ENCODE measurements around the gene RPS6KA3.

- no peak for TF ChIP-seq CTCF (optimal IDR thresholded peaks at IDR 0.05 in 1 of 3, IDR thresholded peaks at IDR 0.05 in 1 of 3, conservative IDR thresholded peaks at IDR 0.05 in 1 of 3; ENCODE audit: extremely low read depth in 1 of 3, insufficient read depth in 2 of 3, low read length in 3 of 3)
- no peak for TF ChIP-seq EZH2 (IDR thresholded peaks at IDR 0.05; ENCODE audit: low read length)
Measured at GRCh38 chrX:20284444-20284843, 17.7 kb upstream of the RPS6KA3 start.

Data from keratinocyte (primary cell).